Uterus (tissue), 2 donors: ENCODE data around the gene TSPAN9.

Experiments
- POLR2A ChIP-seq, 2 donors: fragments of 450-650 bp; IDR thresholded peaks; one replicate each; pipeline ENCODE4 v1.6.1; 2016; ENCODE audit warnings: antibody characterized with exemption in 2 of 2, mild to moderate bottlenecking in 1 of 2, moderate library complexity in 1 of 2
- TF ChIP-seq, protein P1 (sequence below), 4 experiments: fragments of 200-600 bp in 2 of 4; fragments of 450-650 bp in 2 of 4; sonication (generic) in 2 of 4; IDR thresholded peaks; one replicate each; pipeline ENCODE4 v1.5.1; 2016 to 2019; ENCODE audit warnings: antibody characterized with exemption in 4 of 4, mild to moderate bottlenecking in 2 of 4, moderate library complexity in 1 of 4

- TF ChIP-seq, protein P1, sequence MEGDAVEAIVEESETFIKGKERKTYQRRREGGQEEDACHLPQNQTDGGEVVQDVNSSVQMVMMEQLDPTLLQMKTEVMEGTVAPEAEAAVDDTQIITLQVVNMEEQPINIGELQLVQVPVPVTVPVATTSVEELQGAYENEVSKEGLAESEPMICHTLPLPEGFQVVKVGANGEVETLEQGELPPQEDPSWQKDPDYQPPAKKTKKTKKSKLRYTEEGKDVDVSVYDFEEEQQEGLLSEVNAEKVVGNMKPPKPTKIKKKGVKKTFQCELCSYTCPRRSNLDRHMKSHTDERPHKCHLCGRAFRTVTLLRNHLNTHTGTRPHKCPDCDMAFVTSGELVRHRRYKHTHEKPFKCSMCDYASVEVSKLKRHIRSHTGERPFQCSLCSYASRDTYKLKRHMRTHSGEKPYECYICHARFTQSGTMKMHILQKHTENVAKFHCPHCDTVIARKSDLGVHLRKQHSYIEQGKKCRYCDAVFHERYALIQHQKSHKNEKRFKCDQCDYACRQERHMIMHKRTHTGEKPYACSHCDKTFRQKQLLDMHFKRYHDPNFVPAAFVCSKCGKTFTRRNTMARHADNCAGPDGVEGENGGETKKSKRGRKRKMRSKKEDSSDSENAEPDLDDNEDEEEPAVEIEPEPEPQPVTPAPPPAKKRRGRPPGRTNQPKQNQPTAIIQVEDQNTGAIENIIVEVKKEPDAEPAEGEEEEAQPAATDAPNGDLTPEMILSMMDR (IDR thresholded peaks at IDR 0.05), result no peak
- TF ChIP-seq POLR2A (IDR thresholded peaks at IDR 0.05), result no peak
Measured at GRCh38 chr12:3279415-3279780, 202.2 kb downstream of the TSPAN9 start.
